Suprapubic skin (tissue), 3 donors: ENCODE results near the gene ERCC3.

Experiments used
- EP300 ChIP-seq: sonication (generic); formaldehyde crosslinking; IDR thresholded peaks from one replicate; pipeline ENCODE4 v1.6.1; 2017; ENCODE audit warnings: antibody characterized with exemption
- TF ChIP-seq, protein P1 (sequence below), 2 donors: fragments of 200-600 bp in 1 of 2; fragments of 450-650 bp in 1 of 2; sonication (generic) in 1 of 2; IDR thresholded peaks; one replicate each; pipeline ENCODE4 v1.5.1; 2016 to 2019; ENCODE audit warnings: antibody characterized with exemption in 2 of 2, mild to moderate bottlenecking in 1 of 2, moderate library complexity in 1 of 2

DNA sequence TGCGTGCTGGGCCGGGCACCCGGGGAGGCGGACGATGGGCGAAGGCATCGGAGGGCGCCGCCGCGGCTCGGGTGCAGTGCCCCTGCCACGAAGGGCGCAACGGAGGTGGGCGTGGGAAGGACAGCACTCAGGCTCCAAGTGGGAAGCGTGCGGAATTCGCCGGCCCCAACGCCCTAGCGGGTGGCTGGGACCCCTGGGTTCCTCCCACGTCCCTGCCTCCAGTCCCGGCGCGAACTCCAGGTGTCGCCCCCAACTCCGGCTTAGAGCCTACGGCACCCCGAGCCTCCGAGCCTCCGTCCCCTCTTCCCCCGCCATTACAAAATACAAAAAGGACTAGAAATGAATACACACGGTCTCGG lies 75.2 kb downstream of the ERCC3 start:
- TF ChIP-seq, protein P1, sequence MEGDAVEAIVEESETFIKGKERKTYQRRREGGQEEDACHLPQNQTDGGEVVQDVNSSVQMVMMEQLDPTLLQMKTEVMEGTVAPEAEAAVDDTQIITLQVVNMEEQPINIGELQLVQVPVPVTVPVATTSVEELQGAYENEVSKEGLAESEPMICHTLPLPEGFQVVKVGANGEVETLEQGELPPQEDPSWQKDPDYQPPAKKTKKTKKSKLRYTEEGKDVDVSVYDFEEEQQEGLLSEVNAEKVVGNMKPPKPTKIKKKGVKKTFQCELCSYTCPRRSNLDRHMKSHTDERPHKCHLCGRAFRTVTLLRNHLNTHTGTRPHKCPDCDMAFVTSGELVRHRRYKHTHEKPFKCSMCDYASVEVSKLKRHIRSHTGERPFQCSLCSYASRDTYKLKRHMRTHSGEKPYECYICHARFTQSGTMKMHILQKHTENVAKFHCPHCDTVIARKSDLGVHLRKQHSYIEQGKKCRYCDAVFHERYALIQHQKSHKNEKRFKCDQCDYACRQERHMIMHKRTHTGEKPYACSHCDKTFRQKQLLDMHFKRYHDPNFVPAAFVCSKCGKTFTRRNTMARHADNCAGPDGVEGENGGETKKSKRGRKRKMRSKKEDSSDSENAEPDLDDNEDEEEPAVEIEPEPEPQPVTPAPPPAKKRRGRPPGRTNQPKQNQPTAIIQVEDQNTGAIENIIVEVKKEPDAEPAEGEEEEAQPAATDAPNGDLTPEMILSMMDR (IDR thresholded peaks at IDR 0.05) = no peak
- no peak for TF ChIP-seq EP300
